Measurements from ENCODE around the gene AMPD2.

The AMPD2 gene

GRCh38 chr1:109619576-109620400 lies at the start of gene AMPD2, which contains the start of gene GNAT2:
Gene AMPD2, plus strand, starts transcription at chr1:109619837. Its CDS starts 1,339 bp downstream, at chr1:109621176.
Gene GNAT2, minus strand, starts transcription at chr1:109619616. Its CDS starts 6,746 bp downstream, at chr1:109612870.
- peak; percentile 67 for DNase-seq

GRCh38 chr1:109570414-109570813 lies 49.2 kb upstream of the AMPD2 start:
- peak; percentile 69 for DNase-seq

GRCh38 chr1:109573785-109574184 lies 45.9 kb upstream of the AMPD2 start:
- DNase-seq, result no peak

- DNase-seq, result no peak
Measured at GRCh38 chr1:109578947-109579443, 40.6 kb upstream of the AMPD2 start.

GRCh38 chr1:109579491-109579890 lies 40.1 kb upstream of the AMPD2 start:
- DNase-seq, result no peak

- DNase-seq, result no peak
Measured at GRCh38 chr1:109582021-109582420, 37.6 kb upstream of the AMPD2 start.

GRCh38 chr1:109584766-109585165 lies 34.9 kb upstream of the AMPD2 start:
- DNase-seq, result no peak

- DNase-seq, result no peak
Measured at GRCh38 chr1:109586055-109586454, 33.6 kb upstream of the AMPD2 start.

GRCh38 chr1:109589177-109589576 lies 30.5 kb upstream of the AMPD2 start:
- DNase-seq, result no peak

GRCh38 chr1:109589679-109590078 lies 30.0 kb upstream of the AMPD2 start:
- DNase-seq, result no peak

- DNase-seq, result no peak
Measured at GRCh38 chr1:109592916-109593315, 26.7 kb upstream of the AMPD2 start.

GRCh38 chr1:109595531-109595930 lies 24.1 kb upstream of the AMPD2 start:
- no peak for DNase-seq

- no peak for DNase-seq
Measured at GRCh38 chr1:109598156-109598555, 21.5 kb upstream of the AMPD2 start.

GRCh38 chr1:109598655-109599054 lies 21.0 kb upstream of the AMPD2 start:
- no peak for DNase-seq

GRCh38 chr1:109603229-109603628 lies 16.4 kb upstream of the AMPD2 start:
- DNase-seq, result no peak

GRCh38 chr1:109605381-109605780 lies 14.3 kb upstream of the AMPD2 start:
- no peak for DNase-seq

GRCh38 chr1:109609881-109610280 lies 9.8 kb upstream of the AMPD2 start:
- DNase-seq, result no peak

GRCh38 chr1:109610609-109611307 lies 8.9 kb upstream of the AMPD2 start:
- no peak for DNase-seq

GRCh38 chr1:109611308-109611990 lies 8.2 kb upstream of the AMPD2 start:
- no peak for DNase-seq

GRCh38 chr1:109613361-109614147 lies 6.1 kb upstream of the AMPD2 start:
- no peak for DNase-seq

- no peak for DNase-seq
Measured at GRCh38 chr1:109615879-109616278, 3.8 kb upstream of the AMPD2 start.

GRCh38 chr1:109616391-109616790 lies 3.2 kb upstream of the AMPD2 start:
- DNase-seq, result no peak
